SKM-1 (cell line): ENCODE data around the gene CDK13.
"Not testable (repeated sequence)": the region's sequence is repeated elsewhere in the genome, so short reads cannot be mapped to it uniquely, and the experiment has no call there.

Source experiments
- DNase-seq: peaks from one replicate; lab custom pipeline; 2025; ENCODE audit not compliant: unreplicated experiment; lab: John Stamatoyannopoulos, UW

The CDK13 gene

DNA sequence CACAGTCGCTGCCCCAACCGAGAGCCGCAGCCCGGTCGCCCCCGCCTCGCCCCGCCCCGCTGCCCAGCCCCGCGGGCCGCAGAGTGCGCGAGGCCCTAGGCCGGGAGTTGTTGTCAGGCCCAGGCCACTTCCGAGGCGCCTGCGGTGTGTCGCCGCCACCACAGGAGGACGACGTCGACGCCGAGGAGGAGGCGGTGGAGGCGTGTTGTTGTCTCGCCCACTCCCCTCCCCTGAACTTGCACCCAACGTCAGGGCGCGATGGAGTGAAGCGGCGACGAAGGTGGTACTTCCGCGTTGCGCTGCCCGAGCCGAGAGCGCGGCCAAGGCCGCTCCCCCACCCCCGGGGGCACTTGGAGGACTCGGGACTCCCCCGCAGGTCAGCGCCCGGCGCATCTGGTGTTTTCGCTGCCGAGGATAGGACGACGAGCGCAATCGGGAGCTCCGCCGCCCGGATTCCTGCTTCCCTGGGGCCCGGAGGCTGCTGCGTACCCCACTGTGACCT, at the start of gene CDK13:
Gene CDK13 (plus strand): TSS at position 286 of the 502 bp plus-strand sequence. CDS start 386 bp downstream, outside the sequence.
- peak; percentile 70 for DNase-seq

DNA sequence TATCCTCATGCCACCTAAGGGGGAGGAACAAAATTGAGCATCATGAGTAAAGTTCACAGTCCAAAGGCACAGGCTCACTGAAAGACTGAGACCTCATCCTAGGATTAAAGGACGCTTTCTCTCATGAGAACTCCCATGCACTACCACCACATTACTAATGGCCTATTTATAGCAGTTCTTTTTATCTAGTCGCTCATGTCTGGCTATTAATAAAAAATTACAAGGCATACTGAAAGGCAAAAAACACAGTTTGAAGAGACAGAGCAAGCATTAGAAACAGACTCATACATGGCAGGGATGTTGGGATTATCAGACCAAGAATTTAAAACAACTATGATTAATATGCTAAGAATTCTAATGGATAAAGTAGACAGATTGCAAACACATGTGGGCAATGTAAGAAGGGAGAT, 46.0 kb upstream of the CDK13 start:
- no peak for DNase-seq

DNA sequence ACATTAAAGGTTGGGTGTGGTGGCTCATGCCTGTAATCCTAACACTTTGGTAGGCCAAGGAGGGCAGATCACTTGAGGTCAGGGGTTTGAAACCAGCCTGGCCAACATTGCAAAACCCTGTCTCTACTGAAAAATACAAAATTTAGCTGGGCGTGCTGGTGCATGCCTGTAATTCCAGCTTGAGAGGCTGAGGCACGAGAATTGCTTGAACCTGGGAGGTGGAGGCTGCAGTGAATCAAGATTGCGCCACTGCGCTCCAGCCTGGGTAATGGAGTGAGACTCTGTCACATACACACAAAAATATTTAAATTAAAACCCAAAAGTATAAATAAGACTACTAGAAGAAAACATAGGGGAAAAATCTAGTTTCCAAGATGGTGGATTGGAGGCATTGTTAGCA, 41.9 kb upstream of the CDK13 start:
- no peak for DNase-seq

DNA sequence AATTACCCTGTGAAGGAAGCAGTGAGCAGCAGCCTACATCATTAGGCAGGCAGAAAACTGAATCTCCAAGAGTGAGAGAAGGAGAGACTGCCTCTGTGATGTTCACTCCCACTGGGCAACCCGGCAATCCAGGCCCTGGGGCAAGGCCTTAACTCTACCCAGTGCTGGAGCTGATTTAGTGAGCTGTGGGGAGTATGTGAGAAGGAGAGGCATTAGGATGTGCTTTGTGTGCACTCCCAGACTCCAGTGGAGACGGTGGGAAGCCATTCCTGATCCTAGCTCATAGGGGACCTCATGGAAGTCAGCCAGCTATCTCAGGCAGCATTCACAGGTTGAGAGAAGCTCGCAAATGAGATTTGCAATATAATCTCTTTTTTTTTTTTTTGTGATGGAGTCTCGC, 41.1 kb upstream of the CDK13 start:
- no peak for DNase-seq

DNA sequence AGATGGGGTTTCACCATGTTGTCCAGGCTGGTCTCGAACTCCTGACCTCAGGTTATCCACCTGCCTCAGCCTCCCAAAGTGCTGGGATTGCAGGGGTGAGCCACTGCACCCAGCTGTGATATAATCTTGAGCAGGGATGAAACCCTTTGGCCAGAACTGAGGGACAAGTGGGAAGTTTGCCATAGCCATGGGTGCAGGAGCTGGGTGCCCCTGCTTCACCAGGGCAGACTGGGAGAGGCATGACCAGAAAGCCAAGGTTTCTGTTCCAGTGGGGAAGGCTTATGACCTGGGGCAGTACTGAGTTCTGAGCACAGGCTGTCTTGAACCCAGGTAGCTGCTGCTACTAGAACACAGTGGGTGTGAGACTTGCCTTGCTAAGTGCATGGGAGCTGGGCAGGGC, 40.5 kb upstream of the CDK13 start:
- DNase-seq: no peak

DNA sequence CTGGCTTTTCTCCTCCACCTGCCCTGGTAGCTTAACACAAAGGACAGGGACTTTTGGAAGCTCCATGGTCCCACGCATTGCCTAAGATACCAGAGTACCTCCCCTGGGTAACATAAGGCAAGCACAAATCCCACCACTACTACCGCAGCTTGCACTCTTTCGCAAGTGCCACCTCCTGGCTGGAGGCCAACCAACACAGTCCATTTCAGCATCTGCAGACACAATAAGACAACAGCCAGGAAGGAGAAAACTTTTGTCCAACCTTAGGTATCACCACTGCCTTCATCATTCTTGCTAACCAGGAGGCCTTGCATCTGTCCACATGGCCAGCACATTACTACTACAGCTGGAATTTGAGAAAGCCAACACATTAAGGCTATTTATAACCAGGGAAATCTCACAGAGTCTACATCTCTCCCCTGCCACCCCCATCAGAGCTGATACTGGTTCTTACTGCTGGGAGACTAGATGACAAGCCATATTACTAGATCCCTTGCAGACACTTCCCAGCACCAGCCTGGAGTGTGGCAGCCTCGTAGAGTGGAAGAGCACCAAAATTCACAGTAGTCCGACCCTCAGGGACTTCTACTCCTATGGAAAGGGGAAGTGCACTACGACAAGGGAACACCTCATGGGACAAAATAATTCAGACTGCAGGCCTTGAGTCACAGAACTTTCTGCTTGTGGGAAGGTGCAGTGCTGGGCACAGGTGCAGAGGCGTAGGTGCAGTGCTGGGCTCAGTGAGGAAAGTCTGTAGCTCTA, 39.8 kb upstream of the CDK13 start:
- DNase-seq: peak; percentile 27

DNA sequence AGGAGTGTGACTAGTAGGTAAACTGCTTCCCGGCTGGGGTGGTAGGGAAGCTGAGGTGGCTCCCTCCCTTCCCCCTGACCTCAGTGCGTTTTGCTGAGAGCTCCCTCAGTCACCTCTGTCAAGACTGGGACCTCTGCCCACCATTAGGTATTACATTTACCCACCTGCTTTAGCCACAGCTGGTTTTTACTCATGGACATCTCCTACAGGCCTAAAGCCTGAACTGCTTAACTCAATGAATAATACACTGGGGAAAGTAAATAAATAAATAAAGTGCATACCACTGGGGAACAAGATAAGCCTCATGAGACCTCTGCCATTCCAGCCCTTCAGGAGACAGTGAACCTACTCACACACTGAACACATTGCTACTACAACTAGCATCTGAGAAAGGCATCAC, 38.9 kb upstream of the CDK13 start:
- DNase-seq: no peak

DNA sequence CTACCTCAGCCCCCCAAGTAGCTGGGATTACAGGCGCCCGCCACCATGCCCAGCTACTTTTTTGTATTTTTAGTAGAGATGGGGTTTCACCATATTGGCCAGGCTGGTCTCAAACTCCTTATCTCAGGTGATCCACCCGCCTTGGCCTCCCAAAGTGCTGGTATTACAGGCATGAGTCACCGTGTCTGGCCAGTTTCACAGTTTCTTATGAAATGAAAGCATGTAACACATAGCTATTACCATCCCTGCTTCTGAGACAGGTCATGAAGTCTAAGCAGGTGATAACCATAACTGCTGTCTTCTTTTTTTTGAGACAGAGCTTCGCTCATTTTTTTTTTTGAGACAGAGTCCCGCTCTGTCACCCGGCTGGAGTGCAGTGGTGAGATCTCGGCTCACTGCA, 34.2 kb upstream of the CDK13 start:
- not testable (repeated sequence) for DNase-seq

DNA sequence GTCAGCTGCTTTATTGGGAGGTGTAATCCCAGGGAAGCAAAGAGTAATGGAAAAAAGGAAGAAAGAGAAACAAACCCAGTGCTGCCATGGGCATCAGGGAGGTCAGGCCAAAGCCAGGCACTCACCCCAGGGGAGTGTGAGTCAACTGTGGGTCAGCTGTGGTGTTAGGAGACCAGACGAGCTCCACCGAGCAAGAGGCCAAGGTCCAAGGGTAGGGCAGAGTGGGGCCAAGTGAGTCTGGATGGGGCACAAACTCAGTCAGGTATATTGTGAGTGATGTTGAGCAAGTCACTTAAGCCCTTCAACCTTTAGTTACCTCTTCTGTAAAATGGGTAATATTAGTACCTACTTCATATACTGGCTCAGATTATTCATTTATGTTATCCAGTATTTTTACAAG, 30.4 kb upstream of the CDK13 start:
- DNase-seq: no peak

DNA sequence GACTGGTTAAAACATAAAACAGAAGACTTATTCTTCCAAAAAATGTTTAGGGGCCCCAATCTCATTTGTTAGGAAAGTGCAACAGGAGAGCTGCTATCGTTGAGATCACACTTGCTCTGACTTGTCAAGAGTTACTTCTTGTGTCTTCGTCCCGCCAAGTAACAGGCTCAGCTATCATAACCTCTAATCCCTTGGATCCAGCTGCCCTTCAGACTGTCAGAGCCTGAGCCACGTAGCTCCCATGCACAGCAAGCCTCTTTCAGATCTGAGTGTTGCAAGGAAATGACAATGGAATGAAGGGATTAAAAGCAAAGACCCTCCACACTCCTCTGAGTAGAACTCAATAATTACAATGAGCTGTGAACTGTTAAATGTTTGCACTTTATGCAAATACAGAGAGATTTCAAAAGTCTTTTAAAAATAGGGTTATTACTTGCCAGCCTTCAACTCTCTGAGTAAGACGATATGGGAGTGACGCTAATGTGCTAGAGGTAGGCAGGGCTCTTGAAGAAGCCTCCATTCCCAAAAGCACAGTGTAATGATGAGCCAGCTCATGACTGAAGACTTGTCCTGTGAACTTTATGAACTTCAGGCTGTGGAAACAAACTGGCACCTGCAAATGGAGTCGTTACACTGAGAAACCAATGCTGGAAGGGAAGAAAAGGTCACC, 28.4 kb upstream of the CDK13 start:
- DNase-seq: no peak

DNA sequence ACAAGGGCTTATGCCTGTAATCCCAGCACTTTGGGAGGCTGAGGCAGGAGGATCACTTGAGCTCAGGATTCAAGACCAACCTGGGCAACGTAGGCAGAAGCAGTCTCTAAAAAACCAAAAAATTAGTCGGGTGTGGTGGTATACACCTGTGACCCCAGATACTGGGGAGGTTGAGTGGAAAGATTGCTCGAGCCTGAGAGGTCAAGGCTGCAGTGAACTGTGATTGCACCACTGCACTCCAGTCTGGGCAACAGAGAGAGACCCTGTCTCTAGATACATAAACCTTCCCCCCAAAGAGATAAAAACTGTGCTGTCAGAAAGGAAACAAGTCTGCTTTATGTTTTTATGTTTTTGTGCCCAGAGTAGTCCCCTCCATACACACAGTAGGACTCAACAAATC, 27.5 kb upstream of the CDK13 start:
- DNase-seq: no peak

DNA sequence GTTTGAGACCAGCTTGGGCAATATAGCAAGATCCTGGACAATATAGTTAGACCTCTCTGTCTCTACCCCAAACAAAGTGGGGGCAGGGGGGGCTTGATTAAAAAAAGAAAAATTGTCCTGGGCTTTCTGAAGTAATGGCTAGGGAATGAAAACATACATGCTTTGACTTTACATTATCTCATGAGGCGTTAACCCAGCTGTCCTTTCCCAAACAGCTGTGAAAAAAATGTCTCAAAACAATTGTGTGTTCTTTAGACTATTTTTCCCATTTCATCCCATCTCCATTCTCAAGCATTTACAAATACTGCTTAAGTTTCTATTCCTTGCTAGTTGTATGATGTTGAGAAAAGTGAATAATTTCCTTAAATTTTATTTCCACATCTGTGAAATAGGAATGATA, 27.0 kb upstream of the CDK13 start:
- no peak for DNase-seq

DNA sequence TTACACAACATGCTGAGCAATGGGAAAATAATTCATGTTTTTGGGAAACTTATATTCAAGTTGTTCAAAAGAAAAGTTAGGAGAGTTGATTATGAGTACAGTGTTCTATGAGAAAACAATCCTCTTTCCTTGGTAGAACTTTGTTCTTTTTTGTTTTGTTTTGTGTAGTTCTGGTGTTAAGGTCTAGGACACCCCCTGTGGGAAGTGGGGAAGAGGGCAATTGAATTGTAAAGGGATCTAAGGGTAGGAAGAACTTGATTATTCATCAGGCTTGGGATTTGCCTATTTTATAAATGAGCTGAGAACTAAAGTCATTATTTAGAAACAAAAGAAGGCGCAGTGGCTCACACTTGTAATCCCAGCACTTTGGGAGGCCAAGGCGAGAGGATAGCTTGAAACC, 25.9 kb upstream of the CDK13 start:
- no peak for DNase-seq

DNA sequence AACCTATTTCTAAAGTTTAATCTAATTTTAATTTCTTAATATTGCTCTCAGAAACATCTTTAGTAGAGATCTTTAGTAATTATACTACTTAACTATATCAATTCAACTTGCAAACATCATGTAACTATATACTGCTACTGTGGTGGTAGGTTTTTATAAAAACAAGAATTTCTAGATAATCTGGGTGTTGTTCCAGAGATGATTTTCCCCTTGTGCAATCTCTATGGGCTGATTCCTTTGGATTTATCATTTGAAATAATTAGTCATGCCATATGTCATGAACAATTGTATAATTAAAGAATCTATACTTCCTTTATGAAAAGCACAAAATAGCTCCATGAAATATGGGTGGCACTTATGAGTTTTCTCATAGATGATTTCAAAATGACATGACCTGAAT, 23.9 kb upstream of the CDK13 start:
- DNase-seq: no peak

DNA sequence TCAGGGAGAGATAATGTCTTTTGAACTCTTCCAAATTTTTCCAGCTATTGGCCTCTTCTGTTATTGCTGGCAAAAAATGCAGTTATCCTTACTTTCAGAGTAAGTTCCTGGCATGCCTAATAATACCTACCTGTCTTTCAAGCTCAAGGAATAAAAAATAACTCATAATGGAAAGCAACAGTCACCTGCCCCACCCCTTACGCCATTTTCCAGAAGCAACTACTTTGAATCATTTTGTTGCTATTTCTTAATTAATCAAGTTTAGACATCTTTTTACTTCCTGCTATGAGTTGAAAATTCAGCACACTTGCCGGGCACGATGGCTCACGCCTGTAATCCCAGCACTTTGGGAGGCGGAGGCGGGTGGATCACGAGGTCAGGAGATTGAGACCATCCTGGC, 23.0 kb upstream of the CDK13 start:
- DNase-seq: no peak

DNA sequence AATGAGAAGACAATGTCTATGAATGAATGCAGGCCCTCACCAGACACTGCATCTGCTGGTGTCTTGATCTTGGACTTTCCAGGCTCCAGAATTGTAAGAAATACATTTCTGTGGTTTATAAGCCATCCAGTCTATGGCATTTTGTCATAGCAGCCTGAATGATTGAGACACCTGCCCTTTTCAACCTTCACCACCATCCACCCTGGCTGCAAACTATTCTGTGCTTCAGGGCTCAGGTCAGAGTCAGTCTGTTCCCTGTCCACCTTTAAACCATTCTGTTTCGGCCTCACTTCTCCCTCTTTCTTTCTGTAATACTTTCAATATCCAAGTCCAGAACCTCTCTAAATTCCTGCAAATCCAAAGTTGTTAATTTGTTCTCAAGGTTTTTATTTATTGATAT, 15.9 kb upstream of the CDK13 start:
- DNase-seq: no peak

DNA sequence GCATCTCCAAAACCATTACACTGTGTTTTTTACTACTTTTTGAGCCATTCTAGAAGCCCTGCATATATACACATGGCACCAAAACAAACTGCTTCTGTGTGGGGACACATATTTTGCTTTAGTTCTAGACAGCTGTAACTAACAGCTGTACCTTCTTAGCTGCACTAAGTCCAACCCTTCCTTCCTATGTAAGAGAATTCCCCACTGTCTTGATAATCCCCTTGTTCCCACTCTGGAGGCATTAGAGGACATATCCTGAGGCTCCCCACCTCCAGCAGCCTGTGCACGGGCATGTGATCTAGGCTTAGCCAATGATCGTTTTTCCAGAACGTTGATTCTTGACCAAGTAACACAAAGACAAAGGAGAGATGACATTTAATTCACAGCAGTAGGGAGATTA, 13.3 kb upstream of the CDK13 start:
- DNase-seq: no peak

DNA sequence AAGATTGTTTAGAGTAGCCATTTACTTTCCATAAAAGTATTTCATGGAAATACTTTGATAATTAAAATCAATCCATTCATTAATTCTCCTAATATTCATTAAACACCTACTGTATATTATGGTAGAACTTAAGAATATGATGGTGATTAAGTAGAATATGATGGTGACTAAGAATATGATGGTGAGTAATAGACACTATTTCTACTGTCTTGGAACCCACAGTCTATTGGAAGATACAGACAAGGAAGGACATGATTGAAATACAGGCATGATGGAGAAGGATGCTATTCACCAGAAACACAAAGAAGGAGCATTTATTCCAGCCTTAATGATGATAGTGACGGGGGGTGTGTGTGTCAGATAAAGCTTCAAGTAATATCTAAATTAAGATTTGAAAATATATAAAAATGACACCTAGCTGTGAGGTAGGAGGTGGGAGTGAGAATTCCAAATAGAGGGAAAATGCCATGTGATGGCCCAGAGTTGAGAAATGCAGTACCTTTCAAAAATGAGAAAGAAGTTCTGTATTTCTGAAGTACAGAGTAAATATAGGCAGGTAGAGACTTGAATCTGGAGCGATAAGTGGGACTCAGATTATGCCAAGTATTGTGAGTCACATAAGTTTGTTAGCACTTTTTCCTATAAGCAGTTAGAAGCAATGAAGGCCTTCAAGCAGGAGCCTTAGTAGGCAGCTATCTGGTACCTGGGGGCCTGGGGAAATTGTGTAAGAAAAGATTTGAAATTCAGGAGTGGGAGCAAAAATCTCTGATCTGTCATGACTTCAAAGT, 12.5 kb upstream of the CDK13 start:
- no peak for DNase-seq

DNA sequence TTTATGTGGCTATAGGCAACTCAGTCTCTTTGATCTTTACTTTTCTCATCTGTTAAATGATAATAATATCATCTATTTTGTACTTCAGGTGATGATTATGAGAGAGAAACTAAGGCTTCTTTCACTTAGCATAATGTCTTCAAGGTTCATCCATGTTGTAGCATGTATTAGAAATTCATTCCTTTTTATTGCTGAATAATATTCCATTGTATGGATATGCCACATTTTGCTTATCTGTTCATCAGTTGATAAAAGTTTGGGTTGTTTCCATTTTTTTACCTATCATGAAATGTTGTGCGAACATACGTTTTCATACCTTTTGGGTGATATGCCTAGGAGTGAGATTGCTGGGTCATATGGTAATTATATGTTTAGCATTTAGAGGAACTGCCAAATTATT, 7.2 kb upstream of the CDK13 start:
- DNase-seq: no peak

DNA sequence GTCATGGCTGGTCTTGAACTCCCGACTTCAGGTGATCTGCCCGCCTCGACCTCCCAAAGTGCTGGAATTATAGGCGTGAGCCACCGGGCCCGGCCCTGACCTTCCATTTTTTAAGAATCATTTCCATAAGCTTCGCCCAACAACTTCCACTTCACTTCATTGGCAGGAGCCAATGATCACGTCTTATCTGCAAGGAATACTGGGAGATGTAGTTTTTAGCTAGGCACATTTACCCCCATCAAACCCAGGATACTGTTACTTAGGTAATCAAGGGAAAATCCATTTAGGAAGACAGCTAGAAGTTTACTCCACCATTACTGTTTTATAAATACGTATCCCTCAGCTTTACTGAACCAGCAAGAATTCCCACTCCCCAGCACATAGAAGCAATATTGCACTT, 3.4 kb upstream of the CDK13 start:
- no peak for DNase-seq

DNA sequence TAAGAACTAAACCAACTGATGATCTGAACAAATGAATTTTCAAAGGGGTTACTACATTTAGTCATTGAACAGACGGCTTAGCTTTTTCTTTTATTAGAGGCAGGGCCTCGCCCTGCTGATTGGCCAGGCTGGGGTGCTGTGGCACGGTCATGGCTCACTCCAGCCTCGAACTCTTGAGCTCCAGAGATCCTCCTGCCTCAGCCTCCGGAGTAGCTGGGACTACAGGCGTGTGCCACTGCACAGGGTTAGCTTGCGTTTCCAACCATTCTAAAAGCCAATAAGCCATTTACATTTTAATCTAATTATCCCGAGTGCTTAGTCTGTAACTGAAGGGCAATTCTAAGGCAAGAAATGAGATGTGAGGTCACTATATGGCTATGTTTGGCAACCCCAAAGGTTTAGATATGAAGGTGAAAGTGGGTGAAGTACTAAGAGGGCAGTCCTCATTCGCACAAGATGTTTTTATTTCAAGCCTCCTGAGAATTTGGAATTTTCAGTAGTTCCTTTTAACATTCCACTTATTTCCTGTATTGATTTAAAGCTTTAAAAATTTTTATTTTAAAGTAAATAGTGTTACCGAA, 1.6 kb upstream of the CDK13 start:
- no peak for DNase-seq
